Hepatocyte (in vitro differentiated cells): ENCODE results near the gene ICE1.

Source experiments
- CTCF ChIP-seq: fragments of 200-600 bp; sonication (generic); IDR thresholded peaks from 2 replicates; pipeline ENCODE4 v1.5.1; 2016; ENCODE audit warnings: antibody characterized with exemption, mild to moderate bottlenecking; ENCODE audit not compliant: poor library complexity
- EZH2 ChIP-seq: fragments of 200-600 bp; sonication (generic); IDR thresholded peaks from 2 replicates; pipeline ENCODE4 v1.6.1; 2016; ENCODE audit warnings: antibody characterized with exemption, mild to moderate bottlenecking, borderline replicate concordance
- EZH2phosphoT487 ChIP-seq: fragments of 200-600 bp; sonication (generic); IDR thresholded peaks from one replicate; pipeline ENCODE4 v1.6.1; 2018; ENCODE audit warnings: antibody characterized with exemption, mild to moderate bottlenecking, low read depth, moderate library complexity; ENCODE audit not compliant: unreplicated experiment, severe bottlenecking

- no peak for TF ChIP-seq CTCF
- TF ChIP-seq EZH2 = no peak
- no peak for TF ChIP-seq EZH2phosphoT487
Measured at GRCh38 chr5:5483880-5484598, 61.6 kb downstream of the ICE1 start.
